IPS-18c (cell line): ENCODE measurements around the gene SVBP.
A peak's percentile ranks its signal among the peaks of the same experiment; 100 is the strongest.

Source experiments
- H3K4me3 ChIP-seq: 2 replicates; pipeline ENCODE4 v1.7.0; 2013; ENCODE audit warnings: low read depth, mild to moderate bottlenecking, low read length, moderate library complexity; ENCODE audit not compliant: insufficient read depth
- H3K9me3 ChIP-seq: one replicate; pipeline ENCODE4 v1.6.1; 2013; ENCODE audit warnings: mild to moderate bottlenecking, low read length, moderate library complexity; ENCODE audit not compliant: control insufficient read depth, insufficient read depth

Gene SVBP

DNA sequence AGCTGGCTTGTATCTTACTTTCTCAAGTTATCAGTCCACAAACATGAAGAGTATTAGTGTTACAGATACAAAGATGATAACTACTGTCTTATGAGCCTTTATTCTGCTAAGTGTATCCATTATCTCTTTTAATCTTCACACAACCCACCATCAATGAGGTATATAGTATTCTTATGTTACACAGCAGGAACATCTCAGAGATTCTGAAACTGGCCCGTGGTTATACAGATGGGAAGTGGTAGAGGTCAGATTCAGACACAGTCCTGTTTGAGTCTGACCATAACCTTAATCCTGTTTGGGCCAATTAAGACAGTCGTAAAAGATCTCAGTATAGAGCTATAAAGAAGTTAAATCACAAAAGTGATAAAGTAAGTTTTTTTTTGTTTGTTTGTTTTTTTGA is 37.5 kb downstream of the SVBP start:
- Histone ChIP-seq H3K9me3 (no peaks in the 10 kb centered on the region), H3K4me3 (no peak overlapping the region)

GRCh38 chr1:42777852-42778251 is 39.3 kb downstream of the SVBP start:
- H3K4me3 ChIP-seq: no peak overlapping the region

DNA sequence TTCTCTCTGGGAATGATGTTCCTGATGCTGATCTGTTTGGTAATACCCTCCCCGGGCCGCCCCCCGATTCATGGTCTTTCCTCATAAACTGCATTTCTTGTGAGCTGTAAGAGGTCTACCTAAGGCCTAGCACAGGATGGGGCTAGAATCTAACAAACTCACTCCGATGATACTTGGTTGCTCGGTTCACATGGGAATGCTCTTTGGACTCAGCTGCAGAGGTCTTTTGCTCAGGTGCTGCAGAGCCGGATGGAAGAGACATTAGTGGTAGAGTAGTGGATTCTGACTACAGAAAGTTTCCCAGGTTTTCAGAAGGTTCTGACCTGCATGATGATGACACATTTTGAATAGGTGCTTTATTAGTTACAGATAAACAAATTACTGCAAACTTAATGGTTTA is 40.7 kb downstream of the SVBP start:
- no peaks in the 10 kb centered on the region for H3K9me3 ChIP-seq
- no peak overlapping the region for H3K4me3 ChIP-seq

More at GRCh38 chr1:42777852-42778251, 39.3 kb downstream of the SVBP start:
- H3K9me3 ChIP-seq: no peaks in the 10 kb centered on the region

DNA sequence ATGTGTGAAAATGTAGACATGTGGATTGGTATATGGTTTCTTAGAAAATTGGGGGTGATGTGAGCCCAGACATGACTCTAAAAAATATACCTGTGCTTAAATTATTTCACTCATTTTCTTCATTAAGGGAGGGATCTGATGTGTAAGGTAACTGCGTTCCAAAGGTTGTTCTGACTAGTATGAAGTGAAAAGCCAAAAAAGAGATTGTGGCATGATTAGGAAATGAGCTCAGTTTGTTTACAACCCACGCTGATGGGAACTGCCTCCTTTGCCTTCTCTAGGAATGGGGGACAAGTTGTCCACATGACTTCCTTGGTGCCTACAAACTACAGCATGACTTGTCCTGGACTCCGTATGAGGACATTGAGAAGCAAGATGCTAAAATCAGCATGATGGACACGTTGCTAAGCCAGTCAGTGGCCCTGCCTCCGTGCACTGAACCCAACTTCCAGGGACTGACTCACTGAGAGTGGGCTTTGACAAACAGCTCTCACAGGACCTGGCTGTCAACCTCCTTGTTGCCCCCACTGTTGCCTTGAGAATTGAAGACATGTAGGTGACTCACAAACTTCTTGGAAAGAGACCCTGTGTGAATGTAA is 42.2 kb downstream of the SVBP start:
- Histone ChIP-seq H3K4me3 (no peak overlapping the region), H3K9me3 (no peaks in the 10 kb centered on the region)

- no peak overlapping the region for H3K4me3 ChIP-seq
- no peaks in the 10 kb centered on the region for H3K9me3 ChIP-seq
Measured at GRCh38 chr1:42773420-42773819, 43.8 kb downstream of the SVBP start.

DNA sequence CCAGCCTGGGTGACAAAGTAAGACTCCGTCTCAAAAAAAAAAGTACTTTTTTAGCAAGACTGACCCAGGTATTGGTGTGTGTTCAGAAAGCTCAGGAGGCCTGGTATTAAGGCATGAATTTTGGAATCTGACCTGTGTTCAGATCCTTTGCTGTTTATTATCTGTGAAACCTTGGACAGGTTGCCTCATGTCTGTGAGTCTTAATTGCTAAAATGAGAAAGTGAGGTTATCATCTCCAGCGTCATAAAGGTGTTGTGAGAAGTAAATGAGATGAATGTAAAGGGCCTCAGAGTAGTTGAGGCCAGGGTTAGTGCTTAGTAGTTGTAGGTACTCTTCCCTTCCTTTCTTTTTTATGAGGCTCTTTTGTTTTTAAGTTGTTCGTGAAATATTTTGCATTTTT is 47.4 kb downstream of the SVBP start:
- Histone ChIP-seq H3K9me3 (no peaks in the 10 kb centered on the region), H3K4me3 (no peak overlapping the region)

- peak overlapping the region; percentile 99; the same call in 1 of the 2 replicates for H3K4me3 ChIP-seq
- no peaks in the 10 kb centered on the region for H3K9me3 ChIP-seq
Measured at GRCh38 chr1:42768172-42768571, 49.0 kb downstream of the SVBP start.

- peak overlapping the region; percentile 99 for H3K4me3 ChIP-seq
- H3K9me3 ChIP-seq: no peaks in the 10 kb centered on the region
Measured at GRCh38 chr1:42767510-42768000, 49.6 kb downstream of the SVBP start.

GRCh38 chr1:42766741-42767509 is 50.3 kb downstream of the SVBP start, which contains the start of the genes C1orf50 and P3H1:
Gene C1orf50, plus strand, starts transcription at chr1:42767249. Its CDS starts 63 bp downstream, at chr1:42767312.
Gene P3H1, minus strand, starts transcription at chr1:42767028. Its CDS starts 57 bp downstream, at chr1:42766971.
- Histone ChIP-seq H3K9me3 (no peaks in the 10 kb centered on the region), H3K4me3 (peak within 1 kb of the TSS; percentile 99)

DNA sequence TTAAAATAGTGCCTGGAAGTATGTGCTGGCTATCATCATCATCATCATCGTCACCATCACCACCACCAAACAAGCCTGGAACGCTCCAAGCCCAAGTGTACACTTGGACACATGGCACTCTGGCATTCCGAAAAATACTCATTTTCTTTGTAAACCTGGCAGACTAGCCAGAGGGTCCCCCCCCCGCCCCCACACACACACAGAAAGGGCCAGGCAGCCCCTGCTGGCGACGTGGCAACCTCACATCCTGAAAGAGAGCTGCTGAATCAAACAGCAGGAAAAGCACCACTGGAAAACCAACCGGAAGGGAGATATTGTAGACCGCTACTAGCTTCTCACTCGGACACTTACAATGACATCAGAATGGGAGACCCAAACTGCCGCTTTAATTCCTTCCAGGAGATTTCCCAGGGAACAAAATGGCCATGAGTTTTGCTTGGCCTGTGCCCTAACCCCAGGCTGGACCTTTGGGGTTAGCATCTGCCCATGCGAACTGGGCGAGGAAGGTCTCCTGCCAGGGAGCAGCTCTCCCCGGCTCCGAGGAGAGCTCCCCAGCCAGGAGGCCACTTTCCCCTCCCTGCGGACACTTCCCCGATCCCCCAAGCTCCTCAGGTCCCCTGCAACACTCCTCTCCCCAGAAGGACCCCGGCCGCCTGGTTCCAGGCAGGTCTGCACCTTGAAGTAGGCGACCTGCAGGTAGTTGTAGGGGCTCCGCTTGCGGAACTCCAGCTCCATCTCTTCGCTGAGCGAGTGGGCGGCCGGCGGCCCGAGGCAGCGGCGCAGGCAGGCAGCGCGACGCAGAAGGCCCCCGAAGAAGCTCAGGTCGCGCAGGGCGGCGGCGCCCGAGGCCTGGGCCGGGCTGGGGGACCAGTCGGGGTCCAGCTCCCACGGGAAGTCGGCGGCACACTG is 51.1 kb downstream of the SVBP start:
- H3K9me3 ChIP-seq: no peaks in the 10 kb centered on the region
- peak overlapping the region; percentile 99 for H3K4me3 ChIP-seq

GRCh38 chr1:42765269-42765668 is 51.9 kb downstream of the SVBP start:
- no peaks in the 10 kb centered on the region for H3K9me3 ChIP-seq

GRCh38 chr1:42762269-42762668 is 54.9 kb downstream of the SVBP start:
- Histone ChIP-seq H3K9me3 (no peaks in the 10 kb centered on the region), H3K4me3 (no peak overlapping the region)

More at GRCh38 chr1:42765269-42765668, 51.9 kb downstream of the SVBP start:
- H3K4me3 ChIP-seq: peak overlapping the region; percentile 99

DNA sequence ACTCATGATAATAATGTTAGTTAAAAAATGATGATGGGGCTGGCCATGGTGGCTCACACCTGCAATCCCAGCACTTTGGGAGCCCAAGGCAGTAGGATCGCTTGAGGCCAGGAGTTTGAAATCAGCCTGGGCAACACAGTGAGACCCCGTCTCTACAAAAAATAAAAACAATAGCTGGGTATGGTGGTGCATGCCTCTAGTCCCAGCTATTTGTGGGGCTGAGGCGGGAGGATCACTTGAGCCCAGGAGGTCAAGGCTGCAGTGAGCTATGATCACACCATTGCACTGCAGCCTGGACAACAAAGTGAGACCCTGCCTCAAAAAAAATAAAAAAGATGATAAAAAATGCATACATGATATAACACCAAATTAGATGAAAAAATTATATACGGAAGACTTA is 55.6 kb downstream of the SVBP start:
- Histone ChIP-seq H3K9me3 (no peaks in the 10 kb centered on the region), H3K4me3 (no peak overlapping the region)

- Histone ChIP-seq H3K4me3 (no peak overlapping the region), H3K9me3 (no peaks in the 10 kb centered on the region)
Measured at GRCh38 chr1:42759114-42759513, 58.1 kb downstream of the SVBP start.

- H3K9me3 ChIP-seq: no peaks in the 10 kb centered on the region
- H3K4me3 ChIP-seq: no peak overlapping the region
Measured at GRCh38 chr1:42758641-42759040, 58.6 kb downstream of the SVBP start.

GRCh38 chr1:42757892-42758275 is 59.3 kb downstream of the SVBP start:
- no peak overlapping the region for H3K4me3 ChIP-seq
- H3K9me3 ChIP-seq: no peaks in the 10 kb centered on the region
